ENCODE data around the gene LOXL1. TPM values are rescaled to one million over a fixed set of nuclear protein-coding genes. Genes with fewer than 3 reads are reported as not detected.

LOXL1 gene
- total RNA-seq, 1 experiment from 2014 or later, result 4.9 TPM

- BruUV-seq (replicated peaks), result no TSS peak
- Mint-ChIP-seq H3K9me3 (ENCODE audit: unreplicated experiment) (no peaks in the 10 kb centered on the region), H3K4me1 (ENCODE audit: insufficient read depth, unreplicated experiment) (peaks cover 30% of the 10 kb centered on the region), H3K27ac (ENCODE audit: low read depth, unreplicated experiment) (no peak overlapping the region), H3K27me3 (ENCODE audit: insufficient read depth, unreplicated experiment) (no peaks in the 10 kb centered on the region), H3K4me3 (ENCODE audit: unreplicated experiment) (no peak overlapping the region), H3K36me3 (ENCODE audit: insufficient read depth, unreplicated experiment) (peaks cover 7% of the 10 kb centered on the region)
- no peak for TF ChIP-seq CTCF (IDR thresholded peaks at IDR 0.05; ENCODE audit: unreplicated experiment)
- no peak for DNase-seq (ENCODE audit: unreplicated experiment)
- CTCF ChIA-PET, result interaction anchor here (0.9 to 1.7 kb wide), 7 partner anchors 15 to 75 kb away, joined by 3 to 5 read pairs (median 3); no protein-coding TSS in a partner anchor
- POLR2A ChIA-PET, result interaction anchor here (0.8 to 1.4 kb wide), 5 partner anchors 13 to 22 kb away, joined by 3 to 5 read pairs (median 3); partner anchors contain the start of genes PML and STOML1
- intact Hi-C loops (cut with micrococcal nuclease), result no loop called here
Measured at GRCh38 chr15:73978896-73979295, 52.6 kb downstream of the LOXL1 start.

- peaks cover 37% of the 10 kb centered on the region for H3K4me1 Mint-ChIP-seq (ENCODE audit: insufficient read depth, unreplicated experiment)
- ChIA-PET CTCF (interaction anchor here (1.2 to 1.7 kb wide), 3 partner anchors 18 to 57 kb away, joined by 3 to 5 read pairs (median 4); no protein-coding TSS in a partner anchor), POLR2A (interaction anchor here (0.8 to 1.4 kb wide), 3 partner anchors 12 to 16 kb away, joined by 3 to 5 read pairs (median 3); partner anchors contain the start of genes PML and STOML1)
- peak overlapping the region; percentile 75 for H3K27ac Mint-ChIP-seq (ENCODE audit: low read depth, unreplicated experiment)
- intact Hi-C loops (cut with micrococcal nuclease), result no loop called here
- BruUV-seq (replicated peaks), result no TSS peak
- no peak overlapping the region for H3K4me3 Mint-ChIP-seq (ENCODE audit: unreplicated experiment)
- DNase-seq (ENCODE audit: unreplicated experiment), result no peak
- H3K36me3 Mint-ChIP-seq (ENCODE audit: insufficient read depth, unreplicated experiment), result peaks cover 4% of the 10 kb centered on the region
- no peak for TF ChIP-seq CTCF (IDR thresholded peaks at IDR 0.05; ENCODE audit: unreplicated experiment)
- no peaks in the 10 kb centered on the region for H3K9me3 Mint-ChIP-seq (ENCODE audit: unreplicated experiment)
- no peaks in the 10 kb centered on the region for H3K27me3 Mint-ChIP-seq (ENCODE audit: insufficient read depth, unreplicated experiment)
Measured at GRCh38 chr15:73979636-73980035, 53.4 kb downstream of the LOXL1 start.

GRCh38 chr15:73981761-73982221, 55.5 kb downstream of the LOXL1 start:
- H3K9me3 Mint-ChIP-seq (ENCODE audit: unreplicated experiment), result no peaks in the 10 kb centered on the region
- no peaks in the 10 kb centered on the region for H3K36me3 Mint-ChIP-seq (ENCODE audit: insufficient read depth, unreplicated experiment)
- H3K4me3 Mint-ChIP-seq (ENCODE audit: unreplicated experiment), result peak overlapping the region; percentile 59
- intact Hi-C loops (cut with micrococcal nuclease), result loop anchor here (1.0 kb wide), 1 partner anchor 8 kb away; no protein-coding TSS in a partner anchor
- ChIA-PET POLR2A (interaction anchor here (0.7 to 7.9 kb wide), 5 partner anchors 8 to 69 kb away, joined by 4 to 141 read pairs (median 5); partner anchors contain the start of genes PML and STOML1), CTCF (interaction anchor here (0.6 to 2.9 kb wide), 6 partner anchors 9 to 143 kb away, joined by 3 to 10 read pairs (median 7); partner anchors contain the start of gene STOML1)
- BruUV-seq (replicated peaks), result no TSS peak
- H3K27me3 Mint-ChIP-seq (ENCODE audit: insufficient read depth, unreplicated experiment), result no peaks in the 10 kb centered on the region
- peak; percentile 79 for DNase-seq (ENCODE audit: unreplicated experiment)
- TF ChIP-seq CTCF (IDR thresholded peaks at IDR 0.05; ENCODE audit: unreplicated experiment), result no peak
- peaks cover 53% of the 10 kb centered on the region for H3K4me1 Mint-ChIP-seq (ENCODE audit: insufficient read depth, unreplicated experiment)
- peak overlapping the region; percentile 94 for H3K27ac Mint-ChIP-seq (ENCODE audit: low read depth, unreplicated experiment)

- peak overlapping the region; percentile 59 for H3K4me3 Mint-ChIP-seq (ENCODE audit: unreplicated experiment)
- POLR2A ChIA-PET, result interaction anchor here (0.6 to 7.9 kb wide), 10 partner anchors 9 to 564 kb away, joined by 3 to 141 read pairs (median 4); partner anchors contain the start of genes PML and STOML1
- H3K27me3 Mint-ChIP-seq (ENCODE audit: insufficient read depth, unreplicated experiment), result no peaks in the 10 kb centered on the region
- peak; percentile 95 for DNase-seq (ENCODE audit: unreplicated experiment)
- peak overlapping the region; percentile 94 for H3K27ac Mint-ChIP-seq (ENCODE audit: low read depth, unreplicated experiment)
- H3K9me3 Mint-ChIP-seq (ENCODE audit: unreplicated experiment), result no peaks in the 10 kb centered on the region
- no TSS peak for BruUV-seq (replicated peaks)
- CTCF ChIA-PET, result interaction anchor here (1.2 to 2.9 kb wide), 7 partner anchors 9 to 71 kb away, joined by 3 to 10 read pairs (median 8); partner anchors contain the start of genes PML and STOML1
- intact Hi-C loops (cut with micrococcal nuclease), result loop anchor here (1.0 kb wide), 1 partner anchor 9 kb away; no protein-coding TSS in a partner anchor
- peaks cover 59% of the 10 kb centered on the region for H3K4me1 Mint-ChIP-seq (ENCODE audit: insufficient read depth, unreplicated experiment)
- no peaks in the 10 kb centered on the region for H3K36me3 Mint-ChIP-seq (ENCODE audit: insufficient read depth, unreplicated experiment)
- TF ChIP-seq CTCF (IDR thresholded peaks at IDR 0.05; ENCODE audit: unreplicated experiment), result no peak
Measured at GRCh38 chr15:73982222-73982962, 56.1 kb downstream of the LOXL1 start.
